RWPE2 (cell line): ENCODE results near the gene CLEC16A.

ENCODE experiments used
- ATAC-seq: fragments of 200-7000 bp; cut with Tn5 transposase; 3 replicates; pipeline ENCODE4 v1.9.1; 2021; ENCODE audit warnings: low read depth
- DNase-seq: peaks from one replicate; pipeline ENCODE4 v3.0.0-alpha.2; 2020; ENCODE audit warnings: low spot score
- H3K27ac ChIP-seq: fragments of 450-650 bp; 2 replicates; pipeline ENCODE4 v1.5.1; 2017; ENCODE audit warnings: mild to moderate bottlenecking; ENCODE audit not compliant: poor library complexity, severe bottlenecking
- H3K27me3 ChIP-seq: fragments of 250-450 bp; sonication (Bioruptor Pico); 2 replicates; pipeline ENCODE4 v1.5.1; 2021; ENCODE audit warnings: mild to moderate bottlenecking, moderate library complexity; ENCODE audit not compliant: insufficient read depth, poor library complexity, severe bottlenecking
- H3K36me3 ChIP-seq: fragments of 250-450 bp; sonication (Bioruptor Pico); 2 replicates; pipeline ENCODE4 v1.5.1; 2020; ENCODE audit warnings: low read depth, mild to moderate bottlenecking, moderate library complexity
- H3K4me1 ChIP-seq: fragments of 250-450 bp; sonication (Bioruptor Pico); 2 replicates; pipeline ENCODE4 v1.5.1; 2021; ENCODE audit warnings: mild to moderate bottlenecking, moderate library complexity; ENCODE audit not compliant: insufficient read depth, poor library complexity, severe bottlenecking
- H3K4me3 ChIP-seq: fragments of 250-450 bp; sonication (Bioruptor Pico); 2 replicates; pipeline ENCODE4 v1.5.1; 2021; ENCODE audit warnings: mild to moderate bottlenecking, moderate library complexity; ENCODE audit not compliant: severe bottlenecking
- H3K9me3 ChIP-seq: fragments of 250-450 bp; sonication (Bioruptor Pico); 2 replicates; pipeline ENCODE4 v1.5.1; 2021; ENCODE audit warnings: mild to moderate bottlenecking, moderate library complexity; ENCODE audit not compliant: severe bottlenecking
- TF ChIP-seq, protein P1 (sequence below): fragments of 450-650 bp; IDR thresholded peaks from one replicate; pipeline ENCODE4 v1.5.1; 2017; ENCODE audit warnings: mild to moderate bottlenecking, moderate library complexity; ENCODE audit not compliant: poor library complexity, severe bottlenecking

The CLEC16A gene

DNA sequence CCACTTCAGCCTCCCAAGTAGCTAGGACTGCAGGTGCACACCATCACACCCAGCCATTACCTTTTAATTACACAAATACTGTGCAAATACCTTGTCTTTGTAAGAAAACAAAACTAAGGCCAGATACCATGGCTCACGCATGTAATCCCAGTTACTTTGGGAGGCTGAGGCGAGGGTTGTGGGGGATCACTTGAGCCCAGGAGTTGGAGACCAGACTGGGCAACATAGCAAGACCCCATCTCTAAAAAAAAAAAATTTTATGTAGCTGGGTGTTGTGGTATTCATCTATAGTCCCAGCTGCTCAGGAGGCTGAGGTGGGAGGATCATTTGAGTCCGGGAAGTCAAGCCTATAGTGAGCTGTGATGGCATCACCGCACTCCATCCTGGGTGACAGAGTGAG lies 151.6 kb downstream of the CLEC16A start:
- H3K9me3 ChIP-seq, result no peaks in the 10 kb centered on the region
- H3K4me3 ChIP-seq, result no peak overlapping the region
- DNase-seq (no peak), ATAC-seq (no peak)
- H3K36me3 ChIP-seq, result no peaks in the 10 kb centered on the region; the same call in 1 of the 2 replicates
- peaks cover 13% of the 10 kb centered on the region for H3K4me1 ChIP-seq
- H3K27me3 ChIP-seq, result no peaks in the 10 kb centered on the region
- H3K27ac ChIP-seq, result no peak overlapping the region
- TF ChIP-seq, protein P1, sequence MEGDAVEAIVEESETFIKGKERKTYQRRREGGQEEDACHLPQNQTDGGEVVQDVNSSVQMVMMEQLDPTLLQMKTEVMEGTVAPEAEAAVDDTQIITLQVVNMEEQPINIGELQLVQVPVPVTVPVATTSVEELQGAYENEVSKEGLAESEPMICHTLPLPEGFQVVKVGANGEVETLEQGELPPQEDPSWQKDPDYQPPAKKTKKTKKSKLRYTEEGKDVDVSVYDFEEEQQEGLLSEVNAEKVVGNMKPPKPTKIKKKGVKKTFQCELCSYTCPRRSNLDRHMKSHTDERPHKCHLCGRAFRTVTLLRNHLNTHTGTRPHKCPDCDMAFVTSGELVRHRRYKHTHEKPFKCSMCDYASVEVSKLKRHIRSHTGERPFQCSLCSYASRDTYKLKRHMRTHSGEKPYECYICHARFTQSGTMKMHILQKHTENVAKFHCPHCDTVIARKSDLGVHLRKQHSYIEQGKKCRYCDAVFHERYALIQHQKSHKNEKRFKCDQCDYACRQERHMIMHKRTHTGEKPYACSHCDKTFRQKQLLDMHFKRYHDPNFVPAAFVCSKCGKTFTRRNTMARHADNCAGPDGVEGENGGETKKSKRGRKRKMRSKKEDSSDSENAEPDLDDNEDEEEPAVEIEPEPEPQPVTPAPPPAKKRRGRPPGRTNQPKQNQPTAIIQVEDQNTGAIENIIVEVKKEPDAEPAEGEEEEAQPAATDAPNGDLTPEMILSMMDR, result no peak

DNA sequence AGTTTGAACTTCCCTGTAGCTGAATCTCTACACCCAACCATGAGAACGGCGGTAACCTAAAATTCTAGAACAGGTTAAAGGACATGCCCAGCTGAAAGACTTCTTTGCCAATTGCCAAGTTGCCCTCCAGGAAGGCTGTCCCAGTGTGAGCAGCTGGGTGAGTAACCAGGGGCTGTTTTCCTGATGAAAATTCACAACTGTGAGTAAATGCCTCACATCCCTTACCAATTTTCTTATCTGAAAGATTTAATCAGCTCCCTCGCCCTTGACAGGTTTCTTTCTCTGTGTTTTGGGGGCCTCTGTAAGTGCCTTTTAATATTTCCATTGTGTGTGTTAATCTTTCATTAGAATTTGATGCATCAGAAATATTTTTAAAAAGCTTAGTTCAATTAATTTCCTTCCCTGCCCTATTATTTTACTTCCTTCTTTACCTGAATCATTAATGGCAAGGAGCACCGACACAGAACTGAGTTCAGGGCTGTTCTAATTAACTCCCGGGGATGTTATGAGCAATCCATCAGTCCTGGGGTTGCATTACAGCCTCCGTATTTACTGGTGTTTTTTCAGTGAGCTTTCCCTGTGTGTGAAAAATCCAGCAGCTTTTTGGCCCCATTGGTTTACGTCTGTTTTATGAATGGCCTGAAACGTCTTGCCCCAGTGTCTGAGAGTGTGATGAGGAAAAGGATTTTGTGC lies 152.9 kb downstream of the CLEC16A start:
- no peak for ATAC-seq
- TF ChIP-seq, protein P1, result no peak
- H3K4me3 ChIP-seq, result no peak overlapping the region
- H3K9me3 ChIP-seq, result no peaks in the 10 kb centered on the region
- H3K27ac ChIP-seq, result no peak overlapping the region
- H3K4me1 ChIP-seq, result peaks cover 10% of the 10 kb centered on the region
- no peaks in the 10 kb centered on the region for H3K27me3 ChIP-seq
- no peak for DNase-seq
- no peaks in the 10 kb centered on the region; the same call in 1 of the 2 replicates for H3K36me3 ChIP-seq

DNA sequence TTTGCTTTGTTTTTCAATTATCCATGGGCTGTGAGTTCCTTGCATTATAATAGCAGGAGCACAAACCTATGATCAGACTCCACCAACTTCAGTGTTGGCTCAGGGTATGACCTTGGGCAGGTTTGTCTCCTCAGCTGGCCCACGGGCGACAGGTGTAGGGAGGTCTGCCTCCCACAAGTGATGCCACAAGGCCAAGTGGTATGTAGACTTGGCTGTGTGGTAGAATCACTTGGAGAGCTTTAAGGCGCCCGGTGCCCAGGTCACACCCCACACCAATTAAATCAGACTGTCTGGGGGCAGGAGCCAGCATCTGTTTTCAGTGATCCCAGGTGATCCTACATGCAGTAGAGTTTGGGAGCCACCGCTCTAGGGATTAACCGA lies 153.4 kb downstream of the CLEC16A start:
- ATAC-seq, result no peak
- no peak overlapping the region for H3K27ac ChIP-seq

DNA sequence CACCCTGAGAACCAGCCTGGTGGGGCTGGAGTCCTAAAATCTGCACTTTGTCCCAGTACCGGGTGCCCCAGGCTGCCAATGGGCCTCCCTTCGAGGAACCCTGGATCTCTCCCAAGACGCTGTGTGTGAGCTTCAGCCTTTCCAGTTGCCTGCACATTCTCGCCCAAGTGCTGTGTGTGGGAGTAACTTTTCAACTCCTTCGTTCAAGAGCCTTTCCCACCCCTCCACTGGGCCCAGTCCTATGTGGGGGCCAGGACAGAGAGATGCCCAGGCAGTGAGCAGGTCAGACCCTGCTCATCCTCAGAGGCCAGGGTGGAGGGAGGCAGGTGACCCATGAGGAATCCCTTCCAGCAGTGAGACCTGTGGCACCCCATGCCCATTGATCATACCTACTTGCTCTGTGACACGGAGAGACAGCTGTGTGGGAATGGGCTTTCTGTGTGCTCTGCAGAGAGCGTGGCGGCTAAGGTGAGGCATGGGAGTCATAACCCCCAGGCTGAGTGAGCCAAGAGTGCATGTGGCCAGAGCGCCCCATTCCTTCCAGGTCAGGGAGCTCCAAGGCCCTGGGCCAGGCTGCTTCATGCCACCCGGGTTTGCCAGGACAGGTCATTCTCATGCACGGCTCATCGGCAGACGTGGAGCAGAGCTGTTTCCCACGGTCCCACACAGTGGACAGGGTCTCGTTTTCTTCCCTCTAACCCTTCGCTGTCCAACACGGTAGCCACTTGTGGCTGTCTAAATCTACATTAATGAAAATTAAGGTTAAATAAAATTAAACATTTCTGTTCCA lies 154.4 kb downstream of the CLEC16A start:
- no peaks in the 10 kb centered on the region for H3K27me3 ChIP-seq
- no peaks in the 10 kb centered on the region; the same call in 1 of the 2 replicates for H3K36me3 ChIP-seq
- H3K4me3 ChIP-seq, result no peak overlapping the region
- H3K27ac ChIP-seq, result no peak overlapping the region
- no peaks in the 10 kb centered on the region for H3K9me3 ChIP-seq
- H3K4me1 ChIP-seq, result peaks cover 6% of the 10 kb centered on the region
- DNase-seq (no peak), ATAC-seq (no peak)
- TF ChIP-seq, protein P1, result no peak

More for the DNA sequence above, 153.4 kb downstream of the CLEC16A start:
- Histone ChIP-seq H3K4me1 (peaks cover 10% of the 10 kb centered on the region), H3K9me3 (no peaks in the 10 kb centered on the region), H3K27me3 (no peaks in the 10 kb centered on the region), H3K4me3 (no peak overlapping the region), H3K36me3 (no peaks in the 10 kb centered on the region; the same call in 1 of the 2 replicates)
- TF ChIP-seq, protein P1, result no peak
- DNase-seq, result no peak
